Measurements from ENCODE around the gene SDC1. TPM values are rescaled to one million over a fixed set of nuclear protein-coding genes. Genes with fewer than 3 reads are reported as not detected.

Gene SDC1
- polyA plus RNA-seq, 1 experiment = 17.9 TPM

DNA sequence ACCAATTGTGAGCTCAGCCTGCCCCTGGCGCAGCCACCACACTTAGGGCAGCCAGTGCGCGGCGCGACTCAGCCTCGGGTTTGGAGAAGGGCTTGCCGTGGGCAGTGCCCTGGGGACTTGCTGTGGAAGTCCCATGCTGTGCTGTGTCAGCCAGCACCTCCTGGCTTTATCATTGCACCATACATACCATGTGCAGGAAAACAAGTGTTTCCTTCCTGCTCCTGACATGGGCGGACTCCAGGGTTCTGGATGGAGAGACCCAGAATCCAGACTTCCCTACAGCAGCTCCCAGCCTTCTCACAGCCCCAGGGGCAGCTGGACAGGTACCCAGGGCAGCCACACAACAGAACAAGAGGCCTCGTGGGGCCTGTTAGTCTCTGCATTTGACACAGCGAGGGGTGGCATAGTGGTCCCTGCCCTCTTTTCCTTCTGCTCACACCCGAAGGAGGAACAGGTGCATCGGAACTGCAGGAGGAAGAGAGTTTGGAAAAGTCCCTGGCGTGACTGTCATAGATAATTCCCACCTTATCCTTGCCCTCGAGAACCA is 54.2 kb downstream of the SDC1 start:
- ChIA-PET CTCF (no interaction called here), POLR2A (no interaction called here)
- DNase-seq (ENCODE audit: low read depth, low spot score) = no peak
- no peak overlapping the region for H3K27ac ChIP-seq (ENCODE audit: low read depth, low read length)
- H3K4me3 ChIP-seq (ENCODE audit: low read depth, low read length) = no peak overlapping the region
- H3K9me3 ChIP-seq (ENCODE audit: control insufficient read depth, insufficient read depth, low read length) = no peaks in the 10 kb centered on the region
- TF ChIP-seq, protein P1, sequence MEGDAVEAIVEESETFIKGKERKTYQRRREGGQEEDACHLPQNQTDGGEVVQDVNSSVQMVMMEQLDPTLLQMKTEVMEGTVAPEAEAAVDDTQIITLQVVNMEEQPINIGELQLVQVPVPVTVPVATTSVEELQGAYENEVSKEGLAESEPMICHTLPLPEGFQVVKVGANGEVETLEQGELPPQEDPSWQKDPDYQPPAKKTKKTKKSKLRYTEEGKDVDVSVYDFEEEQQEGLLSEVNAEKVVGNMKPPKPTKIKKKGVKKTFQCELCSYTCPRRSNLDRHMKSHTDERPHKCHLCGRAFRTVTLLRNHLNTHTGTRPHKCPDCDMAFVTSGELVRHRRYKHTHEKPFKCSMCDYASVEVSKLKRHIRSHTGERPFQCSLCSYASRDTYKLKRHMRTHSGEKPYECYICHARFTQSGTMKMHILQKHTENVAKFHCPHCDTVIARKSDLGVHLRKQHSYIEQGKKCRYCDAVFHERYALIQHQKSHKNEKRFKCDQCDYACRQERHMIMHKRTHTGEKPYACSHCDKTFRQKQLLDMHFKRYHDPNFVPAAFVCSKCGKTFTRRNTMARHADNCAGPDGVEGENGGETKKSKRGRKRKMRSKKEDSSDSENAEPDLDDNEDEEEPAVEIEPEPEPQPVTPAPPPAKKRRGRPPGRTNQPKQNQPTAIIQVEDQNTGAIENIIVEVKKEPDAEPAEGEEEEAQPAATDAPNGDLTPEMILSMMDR (IDR thresholded peaks at IDR 0.05; ENCODE audit: low read depth, low read length) = no peak
- H3K27me3 ChIP-seq (ENCODE audit: control insufficient read depth, insufficient read depth, low read length) = no peaks in the 10 kb centered on the region

DNA sequence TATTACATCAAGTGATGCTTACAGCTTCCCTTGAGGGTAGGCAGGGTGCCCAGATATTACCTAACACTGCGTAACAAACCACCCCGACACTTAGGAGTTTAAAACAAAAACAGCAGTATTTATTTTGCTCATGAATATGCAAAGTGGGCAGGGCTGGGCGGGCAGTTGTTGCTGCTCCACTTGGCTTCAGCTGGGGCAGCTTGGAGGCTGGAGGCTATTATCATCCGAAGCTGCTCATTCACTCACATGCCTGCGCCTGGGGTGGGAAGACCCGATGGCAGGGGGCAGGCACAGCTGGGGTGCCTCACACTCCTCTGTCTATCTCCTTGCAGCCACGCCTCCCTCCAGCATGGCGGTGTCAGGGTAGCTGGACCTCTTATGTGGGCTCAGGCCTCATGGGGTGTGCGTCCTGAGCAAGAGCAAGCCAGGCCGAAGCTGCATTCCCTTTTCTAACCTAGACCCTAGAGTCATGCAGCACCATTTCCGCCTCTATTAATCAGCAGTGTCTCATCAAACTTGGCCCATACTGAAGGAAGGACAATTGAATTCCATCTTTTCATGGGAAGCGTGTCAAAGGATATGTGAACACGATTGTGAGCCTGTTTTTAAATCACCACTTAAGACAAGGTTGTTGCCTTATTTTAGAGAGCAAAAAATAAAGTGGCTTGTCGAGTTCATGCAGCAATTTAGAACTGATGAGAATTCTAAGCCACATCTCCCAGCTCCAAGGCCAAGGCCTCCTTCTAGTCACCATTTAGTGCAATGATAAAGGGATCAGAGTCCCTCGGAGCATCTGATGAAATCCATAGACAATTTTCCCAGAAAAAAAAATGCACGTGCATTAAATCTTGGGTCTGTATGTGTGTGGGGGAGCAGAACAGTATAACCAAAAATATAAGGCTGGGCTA is 54.9 kb downstream of the SDC1 start:
- ChIA-PET CTCF (no interaction called here), POLR2A (no interaction called here)
- H3K27me3 ChIP-seq (ENCODE audit: control insufficient read depth, insufficient read depth, low read length) = no peaks in the 10 kb centered on the region
- no peaks in the 10 kb centered on the region for H3K9me3 ChIP-seq (ENCODE audit: control insufficient read depth, insufficient read depth, low read length)
- TF ChIP-seq, protein P1 (IDR thresholded peaks at IDR 0.05; ENCODE audit: low read depth, low read length) = no peak
- no peak for DNase-seq (ENCODE audit: low read depth, low spot score)
- no peak overlapping the region for H3K27ac ChIP-seq (ENCODE audit: low read depth, low read length)
- H3K4me3 ChIP-seq (ENCODE audit: low read depth, low read length) = no peak overlapping the region

DNA sequence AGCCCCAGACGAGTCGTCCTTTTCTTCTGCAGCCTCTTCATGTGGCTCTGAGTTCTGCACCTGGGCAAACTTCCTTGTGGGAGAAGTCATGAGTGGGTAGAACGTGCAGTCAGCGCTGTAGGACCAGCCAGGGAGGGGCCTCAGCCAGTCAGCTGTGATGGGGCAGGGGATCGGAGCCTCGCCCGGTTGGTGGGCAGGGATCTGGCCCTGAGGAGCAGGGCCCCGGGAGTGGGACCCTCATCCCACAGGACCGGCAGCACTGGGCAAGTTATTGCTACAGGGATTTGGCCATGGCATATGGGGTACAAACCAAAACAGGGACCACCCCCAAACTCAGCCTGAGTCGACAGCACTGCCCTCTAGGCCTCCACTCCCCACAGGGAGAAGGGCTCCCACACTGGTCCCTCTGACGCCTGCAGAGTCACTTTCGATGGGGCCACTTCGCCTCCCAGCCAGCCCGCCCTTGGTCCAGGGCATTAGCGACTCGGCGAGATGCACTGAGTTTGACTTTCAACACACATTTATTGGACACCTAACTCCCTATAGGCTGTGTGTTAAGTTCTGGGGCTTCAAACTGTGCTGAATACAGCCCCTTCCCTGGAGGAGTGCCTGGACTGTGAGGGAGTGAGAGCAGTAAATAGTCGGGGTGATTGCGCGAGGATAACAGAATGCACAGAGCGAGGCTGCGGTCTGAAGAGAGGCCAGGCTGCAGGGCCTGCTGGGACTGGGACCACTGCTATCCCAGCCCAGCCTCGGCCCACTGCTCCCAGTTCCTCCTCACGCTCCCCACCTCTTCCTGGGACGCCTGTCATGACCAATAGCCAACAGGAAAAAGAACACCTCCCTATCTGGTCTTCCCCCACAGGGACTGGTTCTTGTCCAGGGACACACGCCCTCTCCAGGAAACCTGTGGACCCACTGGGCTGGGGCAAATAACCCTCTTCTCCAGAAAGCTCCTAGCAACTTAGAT is 55.9 kb downstream of the SDC1 start:
- Histone ChIP-seq H3K27me3 (ENCODE audit: control insufficient read depth, insufficient read depth, low read length) (no peaks in the 10 kb centered on the region), H3K27ac (ENCODE audit: low read depth, low read length) (no peak overlapping the region), H3K4me3 (ENCODE audit: low read depth, low read length) (no peak overlapping the region), H3K9me3 (ENCODE audit: control insufficient read depth, insufficient read depth, low read length) (no peaks in the 10 kb centered on the region)
- TF ChIP-seq, protein P1 (IDR thresholded peaks at IDR 0.05; ENCODE audit: low read depth, low read length) = no peak
- CTCF ChIA-PET = no interaction called here
- DNase-seq (ENCODE audit: low read depth, low spot score) = no peak
- POLR2A ChIA-PET = no interaction called here

DNA sequence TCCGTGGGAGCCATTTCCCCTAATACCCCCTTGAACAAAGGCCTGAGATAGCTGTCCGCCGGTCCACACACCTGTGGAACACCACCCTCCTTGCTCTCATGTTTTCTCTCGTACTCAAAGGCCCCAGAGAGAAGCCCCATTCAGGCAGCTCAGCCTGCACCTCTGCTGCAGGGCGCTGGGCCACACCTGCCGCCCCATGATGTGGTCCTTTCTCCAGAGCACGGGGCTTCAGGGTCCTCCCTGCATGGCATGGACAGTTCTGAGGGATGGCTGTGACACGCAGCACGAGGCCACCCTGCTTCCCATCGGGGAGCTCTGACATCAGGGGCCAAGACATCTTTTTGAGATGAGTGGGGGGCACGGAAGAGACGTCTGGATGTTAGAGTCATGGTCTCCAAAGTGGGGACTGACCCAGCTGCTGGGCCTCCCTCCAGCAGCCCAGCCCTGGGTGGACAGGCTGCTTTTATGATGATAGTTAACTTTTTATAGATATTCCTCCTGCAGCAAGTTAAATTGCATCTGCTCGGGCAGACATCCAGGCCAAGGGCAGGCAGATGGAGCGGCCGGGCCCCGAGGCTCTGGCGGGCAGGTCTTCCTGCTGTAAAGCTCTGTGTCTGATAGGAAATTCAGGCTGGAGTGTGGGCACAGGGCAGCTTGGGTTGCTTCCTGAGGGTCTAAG is 56.7 kb downstream of the SDC1 start:
- TF ChIP-seq, protein P1 (IDR thresholded peaks at IDR 0.05; ENCODE audit: low read depth, low read length) = no peak
- Histone ChIP-seq H3K27ac (ENCODE audit: low read depth, low read length) (no peak overlapping the region), H3K9me3 (ENCODE audit: control insufficient read depth, insufficient read depth, low read length) (no peaks in the 10 kb centered on the region), H3K27me3 (ENCODE audit: control insufficient read depth, insufficient read depth, low read length) (no peaks in the 10 kb centered on the region), H3K4me3 (ENCODE audit: low read depth, low read length) (no peak overlapping the region)
- DNase-seq (ENCODE audit: low read depth, low spot score) = no peak
- CTCF ChIA-PET = interaction anchor here (0.7 to 1.6 kb wide), 2 partner anchors 23 to 152 kb away, joined by 3 to 6 read pairs; no protein-coding TSS in a partner anchor
- POLR2A ChIA-PET = no interaction called here
